WTC11 (cell line): Measurements from ENCODE around the gene DPH5. TPM values are rescaled to one million over a fixed set of nuclear protein-coding genes. Genes with fewer than 3 reads are reported as not detected.
A peak's percentile ranks its signal among the peaks of the same experiment; 100 is the strongest.
"Not testable (repeated sequence)": the region's sequence is repeated elsewhere in the genome, so short reads cannot be mapped to it uniquely, and the experiment has no call there.

Experiments
- ATAC-seq: fragments of 200-7000 bp; cut with Tn5 transposase; 2 replicates; pipeline ENCODE4 v1.10.0; 2021; ENCODE audit warnings: mild to moderate bottlenecking, moderate library complexity
- CTCF ChIA-PET: fragments of 300-600 bp; sonication (Branson Sonifier 250); formaldehyde crosslinking; loops from one replicate; lab custom pipeline; 2021; ENCODE audit warnings: antibody characterized with exemption; lab: Charles Lee
- POLR2A ChIA-PET: fragments of 350-600 bp; sonication (Branson Sonifier 250); formaldehyde crosslinking; loops from one replicate; lab custom pipeline; 2021; ENCODE audit warnings: antibody characterized with exemption; lab: Charles Lee
- DNase-seq: peaks from one replicate; pipeline ENCODE4 v3.0.0; 2021; ENCODE audit warnings: low spot score
- H3K27ac Mint-ChIP-seq: 2 replicates; pipeline ENCODE4 v1.8.0; 2021; ENCODE audit warnings: mixed read lengths
- H3K27me3 Mint-ChIP-seq: 2 replicates; pipeline ENCODE4 v1.8.0; 2021; ENCODE audit warnings: low read depth, mild to moderate bottlenecking, moderate library complexity, mixed read lengths
- H3K36me3 Mint-ChIP-seq: 2 replicates; pipeline ENCODE4 v1.8.0; 2021; ENCODE audit warnings: mixed read lengths
- H3K4me1 Mint-ChIP-seq: 2 replicates; pipeline ENCODE4 v1.8.0; 2022; ENCODE audit warnings: mixed read lengths
- H3K4me3 Mint-ChIP-seq: 2 replicates; pipeline ENCODE4 v1.8.0; 2021; ENCODE audit warnings: mild to moderate bottlenecking, moderate library complexity, mixed read lengths
- H3K9me3 Mint-ChIP-seq: 2 replicates; pipeline ENCODE4 v1.8.0; 2021; ENCODE audit warnings: mixed read lengths
- CREM ChIP-seq: sonication (generic); formaldehyde crosslinking; IDR thresholded peaks from 2 replicates; pipeline ENCODE4 v1.8.1; 2022; ENCODE audit warnings: mild to moderate bottlenecking, missing genetic modification reagents, moderate library complexity
- FOXK1 ChIP-seq: sonication (generic); formaldehyde crosslinking; IDR thresholded peaks from 2 replicates; pipeline ENCODE4 v1.8.0; 2022; ENCODE audit warnings: mild to moderate bottlenecking, moderate library complexity, missing genetic modification reagents
- FOXP1 ChIP-seq: sonication (generic); formaldehyde crosslinking; IDR thresholded peaks from 2 replicates; pipeline ENCODE4 v1.8.0; 2022; ENCODE audit warnings: missing genetic modification reagents, mild to moderate bottlenecking, moderate library complexity, borderline replicate concordance
- NR2C2 ChIP-seq: sonication (generic); formaldehyde crosslinking; IDR thresholded peaks from 2 replicates; pipeline ENCODE4 v1.8.0; 2022; ENCODE audit warnings: mild to moderate bottlenecking, missing genetic modification reagents
- SP1 ChIP-seq: sonication (generic); formaldehyde crosslinking; conservative IDR thresholded peaks from 2 replicates; pipeline ENCODE4 v1.8.1; 2022; ENCODE audit warnings: missing genetic modification reagents
- ZNF423 ChIP-seq: fragments of 250-450 bp; sonication (Bioruptor Pico); IDR thresholded peaks from 2 replicates; pipeline ENCODE4 v2.1.2; 2022; ENCODE audit warnings: mild to moderate bottlenecking, moderate library complexity
- total RNA-seq: library from RNA; stranded (reverse); gene quantifications from 3 replicates; pipeline ENCODE4 v1.2.3, GENCODE V29; 2021
- TF ChIP-seq, protein P1 (sequence below): sonication (generic); formaldehyde crosslinking; IDR thresholded peaks from 2 replicates; pipeline ENCODE4 v1.8.0; 2023; ENCODE audit warnings: mild to moderate bottlenecking, missing genetic modification reagents
- TF ChIP-seq, protein P2 (sequence below): sonication (generic); formaldehyde crosslinking; IDR thresholded peaks from 2 replicates; pipeline ENCODE4 v1.8.0; 2022; ENCODE audit warnings: mild to moderate bottlenecking, missing genetic modification reagents
- TF ChIP-seq, protein P3 (sequence below): sonication (generic); formaldehyde crosslinking; IDR thresholded peaks from 2 replicates; pipeline ENCODE4 v1.8.1; 2023; ENCODE audit warnings: mild to moderate bottlenecking, moderate library complexity, missing genetic modification reagents

The DPH5 gene
- total RNA-seq, 1 experiment from 2014 or later, result 64.8 TPM

DNA sequence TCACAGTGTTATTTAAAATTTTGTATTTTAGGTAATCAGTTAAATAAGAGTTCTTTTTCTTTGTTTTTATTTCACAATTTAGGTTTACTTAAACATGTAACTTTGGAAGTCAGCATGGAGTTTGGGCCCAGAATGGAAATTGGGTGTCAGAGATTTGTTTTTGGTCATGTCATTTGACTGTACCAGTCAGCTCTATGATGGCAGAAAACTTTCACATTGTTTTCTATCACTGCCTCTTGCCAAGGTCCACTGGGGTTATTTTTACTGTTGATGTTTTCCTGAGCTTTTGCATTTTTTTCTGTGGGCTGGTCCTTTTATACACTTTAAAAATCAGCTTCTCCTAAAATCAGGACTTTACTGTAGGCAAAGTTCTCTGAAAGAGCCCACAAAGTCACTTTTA, 75.2 kb downstream of the DPH5 start:
- H3K27me3 Mint-ChIP-seq, result no peaks in the 10 kb centered on the region
- CTCF ChIA-PET, result interaction anchor here (1.4 to 1.9 kb wide), 2 partner anchors 288 to 359 kb away, joined by 3 to 5 read pairs; no protein-coding TSS in a partner anchor
- no peak for TF ChIP-seq NR2C2
- TF ChIP-seq, all 79 proteins: peak for 0
- Mint-ChIP-seq H3K4me1 (peaks cover 65% of the 10 kb centered on the region), H3K9me3 (peaks cover 34% of the 10 kb centered on the region), H3K4me3 (peak overlapping the region; percentile 15; the same call in 1 of the 2 replicates), H3K27ac (peak overlapping the region; percentile 96), H3K36me3 (peaks cover 46% of the 10 kb centered on the region)
- no peak for ATAC-seq
- POLR2A ChIA-PET, result no interaction called here
- no peak for DNase-seq

DNA sequence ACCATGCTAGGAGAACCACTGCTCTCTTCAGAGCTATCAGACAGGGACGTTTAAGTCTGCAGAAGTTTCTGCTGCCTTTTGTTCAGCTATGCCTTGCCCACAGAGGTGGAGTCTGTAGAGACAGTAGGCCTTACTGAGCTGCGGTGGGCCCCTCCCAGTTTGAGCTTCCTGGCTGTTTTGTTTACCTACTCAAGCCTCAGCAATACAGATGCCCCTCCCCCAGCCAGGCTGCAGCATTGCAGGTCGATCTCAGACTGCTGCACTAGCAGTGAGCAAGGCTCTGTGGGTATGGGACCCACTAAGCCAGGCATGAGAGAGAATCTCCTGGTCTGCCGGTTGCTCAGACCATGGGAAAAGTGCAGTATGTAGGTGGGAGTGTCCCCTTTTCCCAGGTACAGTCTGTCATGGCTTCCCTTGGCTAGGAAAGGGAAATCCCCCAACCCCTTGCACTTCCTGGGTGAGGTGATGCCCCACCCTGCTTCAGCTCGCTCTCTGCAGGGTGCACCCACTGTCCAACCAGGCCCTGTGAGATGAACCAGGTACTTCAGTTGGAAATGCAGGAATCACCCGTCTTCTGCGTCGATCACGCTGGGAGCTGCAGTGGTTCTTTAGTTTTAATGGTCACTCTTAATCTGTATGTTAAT, 75.9 kb downstream of the DPH5 start:
- CTCF ChIA-PET, result interaction anchor here (1.4 to 1.9 kb wide), 3 partner anchors 289 to 360 kb away, joined by 3 to 5 read pairs (median 5); no protein-coding TSS in a partner anchor

DNA sequence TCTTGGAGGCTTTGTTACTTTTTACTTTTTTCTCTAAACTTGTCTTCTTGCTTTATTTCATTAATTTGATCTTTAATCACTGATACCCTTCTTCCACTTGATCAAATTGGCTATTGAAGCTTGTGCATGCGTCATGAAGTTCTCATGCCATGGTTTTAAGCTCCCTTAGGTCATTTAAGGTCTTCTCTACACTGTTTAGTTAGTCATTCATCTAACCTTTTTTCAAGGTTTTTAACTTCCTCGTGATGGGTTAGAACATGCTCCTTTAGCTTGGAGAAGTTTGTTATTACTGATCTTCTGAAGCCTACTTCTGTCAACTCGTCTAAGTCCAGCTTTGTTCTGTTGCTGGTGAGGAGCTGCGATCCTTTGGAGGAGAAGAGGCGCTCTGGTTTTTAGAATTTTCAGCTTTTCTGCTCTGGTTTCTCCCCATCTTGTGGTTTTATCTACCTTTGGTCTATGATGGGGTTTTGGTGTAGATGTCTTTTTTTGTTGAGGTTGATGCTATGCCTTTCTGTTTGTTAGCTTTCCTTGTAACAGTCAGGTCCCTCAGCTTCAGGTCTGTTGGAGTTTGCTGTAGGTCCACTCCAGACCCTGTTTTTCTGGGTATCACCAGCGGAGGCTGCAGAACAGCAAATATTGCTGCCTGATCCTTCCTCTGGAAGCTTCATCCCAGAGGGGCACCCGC, 76.7 kb downstream of the DPH5 start:
- DNase-seq, POLR2A ChIA-PET, ATAC-seq, H3K27me3 Mint-ChIP-seq: not testable (repeated sequence)
- peak overlapping the region; percentile 93 for H3K27ac Mint-ChIP-seq
- H3K36me3 Mint-ChIP-seq, result peaks cover 51% of the 10 kb centered on the region
- CTCF ChIA-PET, result interaction anchor here (1.4 kb wide), 2 partner anchors 340 to 361 kb away, joined by 3 to 5 read pairs; no protein-coding TSS in a partner anchor
- H3K4me1 Mint-ChIP-seq, result peaks cover 60% of the 10 kb centered on the region
- peaks cover 34% of the 10 kb centered on the region for H3K9me3 Mint-ChIP-seq
- H3K4me3 Mint-ChIP-seq, result peak overlapping the region; percentile 41; the same call in 1 of the 2 replicates

More for the DNA sequence above, 75.9 kb downstream of the DPH5 start:
- peaks cover 51% of the 10 kb centered on the region for H3K36me3 Mint-ChIP-seq
- peak overlapping the region; percentile 41 for H3K4me3 Mint-ChIP-seq
- H3K27ac Mint-ChIP-seq, result peak overlapping the region; percentile 93
- H3K27me3 Mint-ChIP-seq, POLR2A ChIA-PET: not testable (repeated sequence)
- H3K9me3 Mint-ChIP-seq, result peaks cover 34% of the 10 kb centered on the region
- ATAC-seq, result peak; percentile 94
- H3K4me1 Mint-ChIP-seq, result peaks cover 63% of the 10 kb centered on the region
- TF ChIP-seq CREM (CRISPR knock-in tag), result 0 out of 2 replicates have a peak, but pooled peaks have one; percentile 54
- TF ChIP-seq FOXK1 (CRISPR knock-in tag), result peak; percentile 46; the same call in 1 of the 2 replicates
- 0 out of 2 replicates have a peak, but pooled peaks have one; percentile 8 for TF ChIP-seq ZNF423
- TF ChIP-seq SP1 (CRISPR knock-in tag), result 0 out of 2 replicates have a peak, but pooled peaks have one; percentile 32
- TF ChIP-seq, protein P1, sequence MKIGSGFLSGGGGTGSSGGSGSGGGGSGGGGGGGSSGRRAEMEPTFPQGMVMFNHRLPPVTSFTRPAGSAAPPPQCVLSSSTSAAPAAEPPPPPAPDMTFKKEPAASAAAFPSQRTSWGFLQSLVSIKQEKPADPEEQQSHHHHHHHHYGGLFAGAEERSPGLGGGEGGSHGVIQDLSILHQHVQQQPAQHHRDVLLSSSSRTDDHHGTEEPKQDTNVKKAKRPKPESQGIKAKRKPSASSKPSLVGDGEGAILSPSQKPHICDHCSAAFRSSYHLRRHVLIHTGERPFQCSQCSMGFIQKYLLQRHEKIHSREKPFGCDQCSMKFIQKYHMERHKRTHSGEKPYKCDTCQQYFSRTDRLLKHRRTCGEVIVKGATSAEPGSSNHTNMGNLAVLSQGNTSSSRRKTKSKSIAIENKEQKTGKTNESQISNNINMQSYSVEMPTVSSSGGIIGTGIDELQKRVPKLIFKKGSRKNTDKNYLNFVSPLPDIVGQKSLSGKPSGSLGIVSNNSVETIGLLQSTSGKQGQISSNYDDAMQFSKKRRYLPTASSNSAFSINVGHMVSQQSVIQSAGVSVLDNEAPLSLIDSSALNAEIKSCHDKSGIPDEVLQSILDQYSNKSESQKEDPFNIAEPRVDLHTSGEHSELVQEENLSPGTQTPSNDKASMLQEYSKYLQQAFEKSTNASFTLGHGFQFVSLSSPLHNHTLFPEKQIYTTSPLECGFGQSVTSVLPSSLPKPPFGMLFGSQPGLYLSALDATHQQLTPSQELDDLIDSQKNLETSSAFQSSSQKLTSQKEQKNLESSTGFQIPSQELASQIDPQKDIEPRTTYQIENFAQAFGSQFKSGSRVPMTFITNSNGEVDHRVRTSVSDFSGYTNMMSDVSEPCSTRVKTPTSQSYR (CRISPR knock-in tag), result 0 out of 2 replicates have a peak, but pooled peaks have one; percentile 51
- TF ChIP-seq, protein P2, sequence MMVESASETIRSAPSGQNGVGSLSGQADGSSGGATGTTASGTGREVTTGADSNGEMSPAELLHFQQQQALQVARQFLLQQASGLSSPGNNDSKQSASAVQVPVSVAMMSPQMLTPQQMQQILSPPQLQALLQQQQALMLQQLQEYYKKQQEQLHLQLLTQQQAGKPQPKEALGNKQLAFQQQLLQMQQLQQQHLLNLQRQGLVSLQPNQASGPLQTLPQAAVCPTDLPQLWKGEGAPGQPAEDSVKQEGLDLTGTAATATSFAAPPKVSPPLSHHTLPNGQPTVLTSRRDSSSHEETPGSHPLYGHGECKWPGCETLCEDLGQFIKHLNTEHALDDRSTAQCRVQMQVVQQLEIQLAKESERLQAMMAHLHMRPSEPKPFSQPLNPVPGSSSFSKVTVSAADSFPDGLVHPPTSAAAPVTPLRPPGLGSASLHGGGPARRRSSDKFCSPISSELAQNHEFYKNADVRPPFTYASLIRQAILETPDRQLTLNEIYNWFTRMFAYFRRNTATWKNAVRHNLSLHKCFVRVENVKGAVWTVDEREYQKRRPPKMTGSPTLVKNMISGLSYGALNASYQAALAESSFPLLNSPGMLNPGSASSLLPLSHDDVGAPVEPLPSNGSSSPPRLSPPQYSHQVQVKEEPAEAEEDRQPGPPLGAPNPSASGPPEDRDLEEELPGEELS (CRISPR knock-in tag), result peak; percentile 96
- TF ChIP-seq FOXP1 (CRISPR knock-in tag), result peak; percentile 98
- TF ChIP-seq, protein P3, sequence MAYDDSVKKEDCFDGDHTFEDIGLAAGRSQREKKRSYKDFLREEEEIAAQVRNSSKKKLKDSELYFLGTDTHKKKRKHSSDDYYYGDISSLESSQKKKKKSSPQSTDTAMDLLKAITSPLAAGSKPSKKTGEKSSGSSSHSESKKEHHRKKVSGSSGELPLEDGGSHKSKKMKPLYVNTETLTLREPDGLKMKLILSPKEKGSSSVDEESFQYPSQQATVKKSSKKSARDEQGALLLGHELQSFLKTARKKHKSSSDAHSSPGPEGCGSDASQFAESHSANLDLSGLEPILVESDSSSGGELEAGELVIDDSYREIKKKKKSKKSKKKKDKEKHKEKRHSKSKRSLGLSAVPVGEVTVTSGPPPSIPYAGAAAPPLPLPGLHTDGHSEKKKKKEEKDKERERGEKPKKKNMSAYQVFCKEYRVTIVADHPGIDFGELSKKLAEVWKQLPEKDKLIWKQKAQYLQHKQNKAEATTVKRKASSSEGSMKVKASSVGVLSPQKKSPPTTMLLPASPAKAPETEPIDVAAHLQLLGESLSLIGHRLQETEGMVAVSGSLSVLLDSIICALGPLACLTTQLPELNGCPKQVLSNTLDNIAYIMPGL (CRISPR knock-in tag), result 0 out of 2 replicates have a peak, but pooled peaks have one; percentile 44
- peak; percentile 80 for DNase-seq

DNA sequence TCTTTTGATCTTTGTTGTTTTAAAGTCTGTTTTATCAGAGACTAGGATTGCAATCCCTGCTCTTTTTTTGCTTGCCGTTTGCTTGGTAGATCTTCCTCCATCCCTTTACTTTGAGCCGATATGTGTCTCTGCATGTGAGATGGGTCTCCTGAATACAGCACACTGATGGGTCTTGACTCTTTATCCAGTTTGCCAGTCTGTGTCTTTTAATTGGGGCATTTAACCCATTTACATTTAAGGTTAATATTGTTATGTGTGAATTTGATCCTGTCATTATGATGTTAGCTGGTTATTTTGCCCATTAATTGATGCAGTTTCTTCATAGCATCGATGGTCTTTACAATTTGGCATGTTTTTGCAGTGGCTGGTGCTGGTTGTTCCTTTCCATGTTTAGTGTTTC, 77.8 kb downstream of the DPH5 start:
- CTCF ChIA-PET, H3K4me3 Mint-ChIP-seq, H3K27me3 Mint-ChIP-seq, DNase-seq, POLR2A ChIA-PET, ATAC-seq: not testable (repeated sequence)
- H3K4me1 Mint-ChIP-seq, result peaks cover 49% of the 10 kb centered on the region
- H3K36me3 Mint-ChIP-seq, result peaks cover 58% of the 10 kb centered on the region
- H3K27ac Mint-ChIP-seq, result 0 out of 2 replicates have a peak overlapping the region, but pooled peaks have one; percentile 10
- peaks cover 34% of the 10 kb centered on the region for H3K9me3 Mint-ChIP-seq

DNA sequence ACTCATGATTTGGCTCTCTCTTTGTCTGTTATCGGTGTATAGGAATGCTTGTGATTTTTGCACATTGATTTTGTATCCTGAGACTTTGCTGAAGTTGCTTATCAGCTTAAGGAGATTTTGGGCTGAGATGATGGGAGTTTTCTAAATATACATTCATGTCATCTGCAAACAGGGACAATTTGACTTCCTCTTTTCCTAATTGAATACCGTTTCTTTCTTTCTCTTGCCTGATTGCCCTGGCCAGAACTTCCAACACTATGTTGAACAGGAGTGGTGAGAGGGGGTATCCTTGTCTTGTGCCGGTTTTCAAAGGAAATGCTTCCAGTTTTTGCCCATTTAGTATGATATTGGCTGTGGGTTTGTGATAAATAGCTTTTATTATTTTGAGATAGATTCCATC, 79.5 kb downstream of the DPH5 start:
- POLR2A ChIA-PET, H3K27ac Mint-ChIP-seq, H3K27me3 Mint-ChIP-seq, CTCF ChIA-PET, ATAC-seq, DNase-seq, H3K4me3 Mint-ChIP-seq: not testable (repeated sequence)
- Mint-ChIP-seq H3K9me3 (peaks cover 34% of the 10 kb centered on the region), H3K36me3 (peaks cover 57% of the 10 kb centered on the region), H3K4me1 (peaks cover 32% of the 10 kb centered on the region)
